ENCODE results near the gene FASN.

The FASN gene

GRCh38 chr17:82104797-82105416, 6.9 kb upstream of the FASN start:
- in situ Hi-C loops (cut with HindIII; ENCODE audit: low pct_unique_long_range_greater_than_20kb, low sequenced_read_pairs): no loop called here
- DNase-seq (ENCODE audit: low read depth in 1 of 2, low spot score in 1 of 2): no peak
- no peak for TF ChIP-seq JUND (IDR thresholded peaks at IDR 0.05; ENCODE audit: low read depth)

GRCh38 chr17:82103553-82104451, 5.8 kb upstream of the FASN start:
- in situ Hi-C loops (cut with HindIII; ENCODE audit: low pct_unique_long_range_greater_than_20kb, low sequenced_read_pairs): no loop called here
- 0 out of 2 replicates have a peak, but pooled peaks have one; percentile 62 for TF ChIP-seq JUND (IDR thresholded peaks at IDR 0.05; ENCODE audit: low read depth)
- peak; percentile 92 to 99 for DNase-seq (ENCODE audit: low read depth in 1 of 2, low spot score in 1 of 2)

GRCh38 chr17:82101767-82102679, 4.0 kb upstream of the FASN start:
- in situ Hi-C loops (cut with HindIII; ENCODE audit: low pct_unique_long_range_greater_than_20kb, low sequenced_read_pairs): no loop called here
- no peak for TF ChIP-seq JUND (IDR thresholded peaks at IDR 0.05; ENCODE audit: low read depth)
- peak in 1 of 2 experiments; percentile 72 for DNase-seq (ENCODE audit: low read depth in 1 of 2, low spot score in 1 of 2)

GRCh38 chr17:82101301-82101715, 3.3 kb upstream of the FASN start:
- in situ Hi-C loops (cut with HindIII; ENCODE audit: low pct_unique_long_range_greater_than_20kb, low sequenced_read_pairs): no loop called here
- no peak for TF ChIP-seq JUND (IDR thresholded peaks at IDR 0.05; ENCODE audit: low read depth)
- DNase-seq (ENCODE audit: low read depth in 1 of 2, low spot score in 1 of 2): peak in 1 of 2 experiments; percentile 74

- TF ChIP-seq JUND (IDR thresholded peaks at IDR 0.05; ENCODE audit: low read depth): no peak
- in situ Hi-C loops (cut with HindIII; ENCODE audit: low pct_unique_long_range_greater_than_20kb, low sequenced_read_pairs): no loop called here
- peak in 1 of 2 experiments; percentile 94 for DNase-seq (ENCODE audit: low read depth in 1 of 2, low spot score in 1 of 2)
Measured at GRCh38 chr17:82100502-82101298, 2.7 kb upstream of the FASN start.

- no peak for DNase-seq (ENCODE audit: low read depth in 1 of 2, low spot score in 1 of 2)
- TF ChIP-seq JUND (IDR thresholded peaks at IDR 0.05; ENCODE audit: low read depth): no peak
- in situ Hi-C loops (cut with HindIII; ENCODE audit: low pct_unique_long_range_greater_than_20kb, low sequenced_read_pairs): no loop called here
Measured at GRCh38 chr17:82098939-82099763, 1.1 kb upstream of the FASN start.

GRCh38 chr17:82097919-82098168, 192 bp downstream of the FASN start:
- no peak for DNase-seq (ENCODE audit: low read depth in 1 of 2, low spot score in 1 of 2)
- TF ChIP-seq JUND (IDR thresholded peaks at IDR 0.05; ENCODE audit: low read depth): no peak
- in situ Hi-C loops (cut with HindIII; ENCODE audit: low pct_unique_long_range_greater_than_20kb, low sequenced_read_pairs): no loop called here

- TF ChIP-seq JUND (IDR thresholded peaks at IDR 0.05; ENCODE audit: low read depth): no peak
- DNase-seq (ENCODE audit: low read depth in 1 of 2, low spot score in 1 of 2): peak; percentile 58 to 77
- in situ Hi-C loops (cut with HindIII; ENCODE audit: low pct_unique_long_range_greater_than_20kb, low sequenced_read_pairs): no loop called here
Measured at GRCh38 chr17:82097184-82097918, 685 bp downstream of the FASN start.

- no peak for TF ChIP-seq JUND (IDR thresholded peaks at IDR 0.05; ENCODE audit: low read depth)
- in situ Hi-C loops (cut with HindIII; ENCODE audit: low pct_unique_long_range_greater_than_20kb, low sequenced_read_pairs): no loop called here
- DNase-seq (ENCODE audit: low read depth in 1 of 2, low spot score in 1 of 2): no peak
Measured at GRCh38 chr17:82096709-82097183, 1.3 kb downstream of the FASN start.

GRCh38 chr17:82095777-82096708, 2.0 kb downstream of the FASN start:
- peak; percentile 52 to 78 for DNase-seq (ENCODE audit: low read depth in 1 of 2, low spot score in 1 of 2)
- in situ Hi-C loops (cut with HindIII; ENCODE audit: low pct_unique_long_range_greater_than_20kb, low sequenced_read_pairs): no loop called here
- no peak for TF ChIP-seq JUND (IDR thresholded peaks at IDR 0.05; ENCODE audit: low read depth)

Measured in T47D (cell line).